OCI-LY7 (cell line): ENCODE results near the gene ZBTB44.

Experiments used
- EZH2phosphoT487 ChIP-seq: fragments of 200-600 bp; sonication (generic); IDR thresholded peaks from 2 replicates; pipeline ENCODE4 v1.6.1; 2018; ENCODE audit warnings: low read depth, borderline replicate concordance, mild to moderate bottlenecking, mixed run types, antibody characterized with exemption, low read length, moderate library complexity, mixed read lengths
- TF ChIP-seq, protein P1 (sequence below): fragments of 200-600 bp; sonication (generic); conservative IDR thresholded peaks from 2 replicates; pipeline ENCODE4 v1.5.1; 2014; ENCODE audit warnings: mild to moderate bottlenecking, antibody characterized with exemption, low read length, moderate library complexity, mixed read lengths

DNA sequence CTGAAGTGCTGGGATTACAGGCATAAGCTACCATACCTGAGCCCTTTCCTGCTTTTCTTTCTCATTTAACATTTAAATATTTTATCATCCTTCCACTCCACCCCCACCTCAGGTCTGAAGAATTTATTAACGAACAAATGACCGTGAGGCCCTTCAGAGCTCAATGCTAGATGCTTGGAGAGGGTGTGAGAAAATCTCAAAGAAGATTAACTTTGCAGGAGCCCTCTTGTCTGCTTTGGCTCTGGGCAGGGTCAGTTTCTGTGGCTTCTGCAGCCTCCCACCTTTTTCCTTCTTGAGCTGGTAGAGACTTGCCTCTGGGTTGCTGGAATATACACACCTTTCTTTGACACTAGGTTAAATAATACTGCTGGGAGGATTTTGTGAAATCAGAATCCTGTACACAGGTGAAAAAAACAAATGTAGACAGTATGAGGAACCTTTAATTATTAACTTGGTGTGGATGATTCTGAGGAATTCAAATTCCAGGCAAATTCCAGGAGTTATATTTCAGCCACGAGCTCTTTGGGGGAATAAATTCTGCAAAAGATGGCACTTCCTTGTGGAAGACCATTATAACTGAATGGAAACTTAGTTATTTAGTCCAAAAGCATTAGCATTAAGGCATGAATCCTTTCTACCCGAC, 3.4 kb upstream of the ZBTB44 start:
- TF ChIP-seq, protein P1, sequence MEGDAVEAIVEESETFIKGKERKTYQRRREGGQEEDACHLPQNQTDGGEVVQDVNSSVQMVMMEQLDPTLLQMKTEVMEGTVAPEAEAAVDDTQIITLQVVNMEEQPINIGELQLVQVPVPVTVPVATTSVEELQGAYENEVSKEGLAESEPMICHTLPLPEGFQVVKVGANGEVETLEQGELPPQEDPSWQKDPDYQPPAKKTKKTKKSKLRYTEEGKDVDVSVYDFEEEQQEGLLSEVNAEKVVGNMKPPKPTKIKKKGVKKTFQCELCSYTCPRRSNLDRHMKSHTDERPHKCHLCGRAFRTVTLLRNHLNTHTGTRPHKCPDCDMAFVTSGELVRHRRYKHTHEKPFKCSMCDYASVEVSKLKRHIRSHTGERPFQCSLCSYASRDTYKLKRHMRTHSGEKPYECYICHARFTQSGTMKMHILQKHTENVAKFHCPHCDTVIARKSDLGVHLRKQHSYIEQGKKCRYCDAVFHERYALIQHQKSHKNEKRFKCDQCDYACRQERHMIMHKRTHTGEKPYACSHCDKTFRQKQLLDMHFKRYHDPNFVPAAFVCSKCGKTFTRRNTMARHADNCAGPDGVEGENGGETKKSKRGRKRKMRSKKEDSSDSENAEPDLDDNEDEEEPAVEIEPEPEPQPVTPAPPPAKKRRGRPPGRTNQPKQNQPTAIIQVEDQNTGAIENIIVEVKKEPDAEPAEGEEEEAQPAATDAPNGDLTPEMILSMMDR = no peak
- no peak for TF ChIP-seq EZH2phosphoT487
